Thoracic aorta (tissue), 2 donors: ENCODE data around the gene NFIA. TPM values are rescaled to one million over a fixed set of nuclear protein-coding genes. Genes with fewer than 3 reads are reported as not detected.
A peak's percentile ranks its signal among the peaks of the same experiment; 100 is the strongest.

Source experiments
- ATAC-seq: fragments of 150-250 bp; one replicate; pipeline ENCODE4 v1.8.0; 2017; ENCODE audit warnings: low read depth; ENCODE audit not compliant: insufficient number of reproducible peaks, low FRiP score
- DNase-seq: peaks from one replicate; pipeline ENCODE4 v3.0.0-alpha.2; 2020; ENCODE audit warnings: low spot score
- H3K27ac ChIP-seq, 2 donors: fragments of 200-600 bp; sonication (generic); 1 replicate in 1 of 2; 2 replicates in 1 of 2; pipeline ENCODE4 v1.5.1; 2016; ENCODE audit warnings: mild to moderate bottlenecking in 2 of 2, moderate library complexity in 2 of 2
- H3K27me3 ChIP-seq: fragments of 200-600 bp; sonication (generic); replicated peaks from 2 replicates; pipeline ENCODE4 v1.6.0; 2016; ENCODE audit warnings: mild to moderate bottlenecking; ENCODE audit not compliant: insufficient read depth
- H3K36me3 ChIP-seq: fragments of 200-600 bp; sonication (generic); one replicate; pipeline ENCODE4 v1.5.1; 2016
- H3K4me1 ChIP-seq, 2 donors: fragments of 200-600 bp; sonication (generic); 1 replicate in 1 of 2; 2 replicates in 1 of 2; pipeline versions ENCODE4 v1.5.1 to v1.6.0; 2016; ENCODE audit warnings: low read depth in 2 of 2, mild to moderate bottlenecking in 1 of 2; ENCODE audit not compliant: control insufficient read depth in 1 of 2
- H3K4me3 ChIP-seq: fragments of 200-600 bp; sonication (generic); 2 replicates; pipeline ENCODE4 v1.5.1; 2016; ENCODE audit warnings: mild to moderate bottlenecking
- H3K9me3 ChIP-seq: fragments of 200-600 bp; sonication (generic); 2 replicates; pipeline ENCODE4 v1.5.1; 2016
- CTCF ChIP-seq: fragments of 200-600 bp; sonication (generic); IDR thresholded peaks from one replicate; pipeline ENCODE4 v1.5.1; 2019; ENCODE audit warnings: antibody characterized with exemption
- total RNA-seq, 2 donors: library from RNA; depleted of rRNA; stranded (reverse); fragments of >200 nt; gene quantifications; one replicate each; pipeline versions ENCODE4 v1.1.0 to v1.2.3, GENCODE V29; 2016

Gene NFIA
- total RNA-seq, 2 donors from 2014 or later: 99.8 to 118 TPM

- H3K4me1 ChIP-seq: peaks cover 22 to 37% of the 10 kb centered on the region in 2 donors
- H3K36me3 ChIP-seq: peaks cover 3% of the 10 kb centered on the region
- ATAC-seq: no peak
- no peak overlapping the region for H3K4me3 ChIP-seq
- DNase-seq: no peak
- no peaks in the 10 kb centered on the region for H3K27me3 ChIP-seq
- no peak for TF ChIP-seq CTCF
- H3K27ac ChIP-seq: no peak overlapping the region
- H3K9me3 ChIP-seq: no peaks in the 10 kb centered on the region
These were observed 249.9 kb downstream of the NFIA start for GRCh38 chr1:61332196-61332753.

GRCh38 chr1:61332796-61333195 lies 250.4 kb downstream of the NFIA start:
- Histone ChIP-seq H3K4me1 (peaks cover 23 to 43% of the 10 kb centered on the region in 2 donors), H3K36me3 (peaks cover 3% of the 10 kb centered on the region), H3K27ac (no peak overlapping the region), H3K27me3 (no peaks in the 10 kb centered on the region), H3K4me3 (no peak overlapping the region), H3K9me3 (no peaks in the 10 kb centered on the region)
- no peak for DNase-seq
- TF ChIP-seq CTCF: no peak
- no peak for ATAC-seq

GRCh38 chr1:61334718-61335589 lies 252.6 kb downstream of the NFIA start:
- Histone ChIP-seq H3K4me1 (peaks cover 32 to 58% of the 10 kb centered on the region in 2 donors), H3K4me3 (no peak overlapping the region), H3K9me3 (no peaks in the 10 kb centered on the region), H3K36me3 (peaks cover 3% of the 10 kb centered on the region), H3K27me3 (no peaks in the 10 kb centered on the region), H3K27ac (peak overlapping the region; percentile 2 to 89)
- TF ChIP-seq CTCF: no peak
- ATAC-seq (peak; percentile 40), DNase-seq (peak; percentile 16)

- Histone ChIP-seq H3K9me3 (no peaks in the 10 kb centered on the region), H3K27me3 (no peaks in the 10 kb centered on the region), H3K36me3 (peaks cover 3% of the 10 kb centered on the region), H3K27ac (peak overlapping the region; percentile 78 to 89), H3K4me1 (peaks cover 28 to 62% of the 10 kb centered on the region in 2 donors), H3K4me3 (no peak overlapping the region)
- ATAC-seq (no peak), DNase-seq (no peak)
- TF ChIP-seq CTCF: peak; percentile 10
These were observed 254.7 kb downstream of the NFIA start for GRCh38 chr1:61337037-61337436.

- TF ChIP-seq CTCF: no peak
- Histone ChIP-seq H3K36me3 (peaks cover 3% of the 10 kb centered on the region), H3K4me3 (peak overlapping the region; percentile 43), H3K27ac (peak overlapping the region; percentile 78 to 89), H3K9me3 (no peaks in the 10 kb centered on the region), H3K27me3 (no peaks in the 10 kb centered on the region), H3K4me1 (peaks cover 25 to 62% of the 10 kb centered on the region in 2 donors)
- no peak for ATAC-seq
- no peak for DNase-seq
These were observed 255.1 kb downstream of the NFIA start for GRCh38 chr1:61337441-61337951.
